EL (cell line): ENCODE results near the gene EIF6.
"Not testable (repeated sequence)": the region's sequence is repeated elsewhere in the genome, so short reads cannot be mapped to it uniquely, and the experiment has no call there.

Experiments
- DNase-seq: peaks from one replicate; pipeline ENCODE4 v3.0.0-alpha.2; 2016

EIF6 gene

GRCh38 chr20:35254448-35254999 lies 30.0 kb downstream of the EIF6 start:
- DNase-seq: no peak

GRCh38 chr20:35253010-35253409 lies 31.6 kb downstream of the EIF6 start:
- DNase-seq: no peak

- not testable (repeated sequence) for DNase-seq
Measured at GRCh38 chr20:35252598-35252997, 32.0 kb downstream of the EIF6 start.

GRCh38 chr20:35252037-35252461 lies 32.5 kb downstream of the EIF6 start:
- no peak for DNase-seq

- DNase-seq: no peak
Measured at GRCh38 chr20:35251613-35251940, 33.0 kb downstream of the EIF6 start.

- DNase-seq: no peak
Measured at GRCh38 chr20:35248641-35249475, 35.7 kb downstream of the EIF6 start.

GRCh38 chr20:35246723-35247122 lies 37.8 kb downstream of the EIF6 start:
- no peak for DNase-seq

- no peak for DNase-seq
Measured at GRCh38 chr20:35243986-35244385, 40.6 kb downstream of the EIF6 start.

- DNase-seq: no peak
Measured at GRCh38 chr20:35243317-35243716, 41.3 kb downstream of the EIF6 start.

GRCh38 chr20:35240811-35241293 lies 43.7 kb downstream of the EIF6 start:
- no peak for DNase-seq

GRCh38 chr20:35240083-35240810 lies 44.3 kb downstream of the EIF6 start:
- no peak for DNase-seq

GRCh38 chr20:35238735-35239134 lies 45.8 kb downstream of the EIF6 start:
- no peak for DNase-seq

GRCh38 chr20:35238170-35238569 lies 46.4 kb downstream of the EIF6 start:
- DNase-seq: no peak

- DNase-seq: peak; percentile 83
Measured at GRCh38 chr20:35237486-35237885, 47.1 kb downstream of the EIF6 start.

- no peak for DNase-seq
Measured at GRCh38 chr20:35235881-35236280, 48.7 kb downstream of the EIF6 start.

GRCh38 chr20:35232575-35232974 lies 52.0 kb downstream of the EIF6 start:
- peak; percentile 92 for DNase-seq
